Body of pancreas (tissue), 4 donors: ENCODE data around the gene PPOX. TPM values are rescaled to one million over a fixed set of nuclear protein-coding genes. Genes with fewer than 3 reads are reported as not detected.

Source experiments
- ATAC-seq: fragments of 150-250 bp; one replicate; pipeline ENCODE4 v1.9.1; 2016
- DNase-seq, 4 donors: peaks; one replicate each; pipeline ENCODE4 v3.0.0-alpha.2; 2019
- H3K27ac ChIP-seq, 4 donors: fragments of 200-600 bp; sonication (generic); 1 replicate in 3 of 4; 2 replicates in 1 of 4; pipeline versions ENCODE4 v1.5.1 to v1.6.1; 2016 to 2019; ENCODE audit warnings: mild to moderate bottlenecking in 1 of 4, mixed read lengths in 1 of 4, moderate library complexity in 1 of 4
- H3K27me3 ChIP-seq, 2 donors: fragments of 200-600 bp; sonication (generic); one replicate each; pipeline ENCODE4 v1.6.0; 2016; ENCODE audit warnings: mild to moderate bottlenecking in 1 of 2
- H3K36me3 ChIP-seq, 2 donors: fragments of 200-600 bp; sonication (generic); replicated peaks in 1 of 2; 2 replicates each; pipeline ENCODE4 v1.5.1; 2016; ENCODE audit warnings: low read depth in 2 of 2; ENCODE audit not compliant: insufficient read depth in 1 of 2
- H3K4me1 ChIP-seq: fragments of 200-600 bp; sonication (generic); one replicate; pipeline ENCODE4 v1.6.0; 2016
- H3K4me3 ChIP-seq, 2 donors: fragments of 200-600 bp; sonication (generic); 1 replicate in 1 of 2; 2 replicates in 1 of 2; pipeline ENCODE4 v1.5.1; 2016 to 2019
- H3K9me3 ChIP-seq, 3 donors: fragments of 200-600 bp; sonication (generic); 1 replicate in 2 of 3; 2 replicates in 1 of 3; pipeline ENCODE4 v1.5.1; 2016
- POLR2A ChIP-seq, 3 donors: fragments of 450-650 bp; IDR thresholded peaks; one replicate each; pipeline ENCODE4 v1.6.1; 2016; ENCODE audit warnings: antibody characterized with exemption in 3 of 3, mild to moderate bottlenecking in 2 of 3
- whole genome bisulfite sequencing, 2 donors: methylation state at CpG; one replicate each; pipeline ENCODE4 v1.1.5; 2017; 5-methylcytosine and 5-hydroxymethylcytosine counted together
- intact Hi-C: fragments of 100-400 bp; cut with DNase I; formaldehyde crosslinking; loops from one replicate; pipeline ENCODE4 v1.15.1; 2023
- total RNA-seq, 2 donors: library from RNA; depleted of rRNA; stranded (reverse); fragments of >200 nt; gene quantifications; one replicate each; pipeline ENCODE4 v1.1.0, GENCODE V29; 2016
- TF ChIP-seq, protein P1 (sequence below), 7 experiments: fragments of 450-650 bp in 4 of 7; fragments of 200-600 bp in 3 of 7; sonication (generic) in 3 of 7; IDR thresholded peaks; one replicate each; pipeline ENCODE4 v1.5.1; 2016 to 2019; ENCODE audit warnings: antibody characterized with exemption in 7 of 7

PPOX gene
- total RNA-seq, 2 donors from 2014 or later, result 16.2 to 18.9 TPM

DNA sequence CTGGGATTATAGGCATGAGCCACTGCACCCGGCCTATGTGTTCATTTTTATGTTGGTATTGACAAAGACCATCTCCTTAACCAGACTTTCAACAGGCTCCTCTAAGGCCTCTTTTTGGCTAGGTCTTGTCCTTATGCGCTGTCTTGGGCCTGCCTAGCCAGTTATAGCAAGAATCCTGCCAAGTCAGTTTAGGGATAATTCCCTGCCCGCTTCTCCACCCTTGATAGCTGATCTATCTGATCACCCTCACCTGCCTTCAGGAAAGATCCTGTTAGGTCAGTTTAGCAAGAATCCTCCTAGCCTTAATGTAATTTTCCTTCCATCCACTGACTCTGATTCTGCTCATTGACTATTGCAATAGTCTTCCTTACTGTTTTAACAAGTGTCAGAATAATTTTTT, 13.5 kb downstream of the PPOX start:
- Histone ChIP-seq H3K9me3 (no peaks in the 10 kb centered on the region), H3K4me1 (peaks cover 26% of the 10 kb centered on the region), H3K27me3 (no peaks in the 10 kb centered on the region), H3K27ac (no peak overlapping the region), H3K36me3 (peaks cover 0 to under 1% of the 10 kb centered on the region in 2 donors), H3K4me3 (no peak overlapping the region)
- DNase-seq, result no peak
- intact Hi-C loops, result no loop called here
- no peak for ATAC-seq
- TF ChIP-seq, protein P1, sequence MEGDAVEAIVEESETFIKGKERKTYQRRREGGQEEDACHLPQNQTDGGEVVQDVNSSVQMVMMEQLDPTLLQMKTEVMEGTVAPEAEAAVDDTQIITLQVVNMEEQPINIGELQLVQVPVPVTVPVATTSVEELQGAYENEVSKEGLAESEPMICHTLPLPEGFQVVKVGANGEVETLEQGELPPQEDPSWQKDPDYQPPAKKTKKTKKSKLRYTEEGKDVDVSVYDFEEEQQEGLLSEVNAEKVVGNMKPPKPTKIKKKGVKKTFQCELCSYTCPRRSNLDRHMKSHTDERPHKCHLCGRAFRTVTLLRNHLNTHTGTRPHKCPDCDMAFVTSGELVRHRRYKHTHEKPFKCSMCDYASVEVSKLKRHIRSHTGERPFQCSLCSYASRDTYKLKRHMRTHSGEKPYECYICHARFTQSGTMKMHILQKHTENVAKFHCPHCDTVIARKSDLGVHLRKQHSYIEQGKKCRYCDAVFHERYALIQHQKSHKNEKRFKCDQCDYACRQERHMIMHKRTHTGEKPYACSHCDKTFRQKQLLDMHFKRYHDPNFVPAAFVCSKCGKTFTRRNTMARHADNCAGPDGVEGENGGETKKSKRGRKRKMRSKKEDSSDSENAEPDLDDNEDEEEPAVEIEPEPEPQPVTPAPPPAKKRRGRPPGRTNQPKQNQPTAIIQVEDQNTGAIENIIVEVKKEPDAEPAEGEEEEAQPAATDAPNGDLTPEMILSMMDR (IDR thresholded peaks at IDR 0.05), result no peak
- no peak for TF ChIP-seq POLR2A (IDR thresholded peaks at IDR 0.05)
- WGBS, 2 donors, result 83 to 89% methylated on average over 3 of the region's 3 CpGs

DNA sequence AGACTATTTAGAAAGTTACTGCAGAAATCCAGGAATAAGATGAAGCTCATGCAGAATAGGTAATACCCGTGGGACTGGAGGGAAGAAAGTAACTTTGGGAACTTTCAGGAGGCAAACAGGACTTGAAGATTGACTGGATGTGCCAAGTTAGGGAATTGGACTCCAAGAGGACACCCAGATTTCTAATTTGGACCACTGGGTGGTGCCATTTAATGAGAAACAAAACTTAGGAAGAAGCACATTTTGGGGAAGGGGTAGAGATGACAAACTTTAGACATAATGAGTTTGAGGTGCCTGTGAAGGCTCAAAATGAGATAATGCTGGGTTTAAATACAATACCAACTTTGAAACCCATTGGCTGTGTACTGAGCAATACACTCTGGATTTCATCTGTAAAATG, 14.4 kb downstream of the PPOX start:
- DNase-seq (no peak), ATAC-seq (no peak)
- H3K36me3 ChIP-seq, result no peaks in the 10 kb centered on the region
- intact Hi-C loops, result no loop called here
- H3K4me1 ChIP-seq, result peaks cover 21% of the 10 kb centered on the region
- WGBS, 2 donors, result 30 to 64% methylated on average over 1 of the region's 1 CpG
- H3K27ac ChIP-seq, result no peak overlapping the region
- no peaks in the 10 kb centered on the region for H3K9me3 ChIP-seq
- H3K4me3 ChIP-seq, result no peak overlapping the region
- TF ChIP-seq POLR2A (IDR thresholded peaks at IDR 0.05), result no peak
- TF ChIP-seq, protein P1 (IDR thresholded peaks at IDR 0.05), result peak in 2 of 7 experiments; percentile 4 to 26
- no peaks in the 10 kb centered on the region for H3K27me3 ChIP-seq

DNA sequence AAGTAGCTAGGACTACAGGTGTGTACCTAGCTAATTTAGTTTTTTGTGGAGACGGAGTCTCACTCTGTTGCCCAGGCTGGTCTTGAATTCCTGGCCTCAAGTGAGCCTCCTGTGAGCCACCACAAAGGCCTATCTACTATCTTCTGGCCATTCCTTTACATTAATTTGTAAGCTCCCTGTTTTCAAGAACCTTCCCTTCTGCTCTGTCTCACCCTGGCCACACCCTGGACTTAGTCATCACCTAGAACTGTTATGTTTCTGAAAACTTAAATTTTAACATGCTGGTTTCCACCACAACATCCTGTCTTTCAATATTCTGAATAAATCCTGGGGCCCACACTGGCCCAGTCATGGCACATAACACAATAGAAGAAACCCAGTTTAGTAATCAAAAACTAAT, 16.0 kb downstream of the PPOX start:
- peaks cover 9% of the 10 kb centered on the region for H3K4me1 ChIP-seq
- no peak for TF ChIP-seq POLR2A (IDR thresholded peaks at IDR 0.05)
- TF ChIP-seq, protein P1 (IDR thresholded peaks at IDR 0.05), result no peak
- no peaks in the 10 kb centered on the region for H3K27me3 ChIP-seq
- DNase-seq (no peak), ATAC-seq (no peak)
- 69 to 88% methylated on average over 1 of the region's 1 CpG for WGBS, 2 donors
- intact Hi-C loops, result no loop called here
- H3K4me3 ChIP-seq, result no peak overlapping the region
- no peak overlapping the region for H3K27ac ChIP-seq
- H3K9me3 ChIP-seq, result no peaks in the 10 kb centered on the region
- no peaks in the 10 kb centered on the region for H3K36me3 ChIP-seq

DNA sequence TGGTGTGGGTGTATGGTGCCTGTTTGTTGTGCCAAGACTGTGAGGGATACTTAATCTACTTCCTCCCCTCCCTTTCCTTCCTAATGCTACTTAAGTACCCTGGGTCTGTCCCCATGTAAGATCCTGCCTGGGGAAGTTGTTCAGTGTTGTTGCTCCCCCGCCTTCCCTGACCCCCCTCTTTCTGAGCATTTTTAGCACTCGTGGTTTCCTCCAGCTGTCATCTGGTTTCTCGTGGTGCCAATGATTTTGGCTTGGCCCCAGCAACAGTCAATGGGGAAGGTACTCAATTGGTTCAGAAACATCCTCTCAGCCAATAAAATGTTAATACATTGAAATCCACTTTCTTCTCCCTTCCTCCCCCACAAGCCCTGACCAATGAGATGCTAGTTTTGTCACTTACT, 19.1 kb downstream of the PPOX start:
- Histone ChIP-seq H3K27ac (peak overlapping the region in 1 of 4 donors; percentile 69), H3K9me3 (no peaks in the 10 kb centered on the region), H3K4me1 (no peaks in the 10 kb centered on the region), H3K4me3 (no peak overlapping the region), H3K36me3 (no peaks in the 10 kb centered on the region), H3K27me3 (no peaks in the 10 kb centered on the region)
- 15 to 26% methylated on average over 3 of the region's 3 CpGs for WGBS, 2 donors
- DNase-seq, result peak in 3 of 4 donors; percentile 51 to 82 (median 56)
- TF ChIP-seq, protein P1 (IDR thresholded peaks at IDR 0.05), result no peak
- peak in 1 of 3 donors; percentile 13 for TF ChIP-seq POLR2A (IDR thresholded peaks at IDR 0.05)
- peak; percentile 54 for ATAC-seq
- intact Hi-C loops, result no loop called here

DNA sequence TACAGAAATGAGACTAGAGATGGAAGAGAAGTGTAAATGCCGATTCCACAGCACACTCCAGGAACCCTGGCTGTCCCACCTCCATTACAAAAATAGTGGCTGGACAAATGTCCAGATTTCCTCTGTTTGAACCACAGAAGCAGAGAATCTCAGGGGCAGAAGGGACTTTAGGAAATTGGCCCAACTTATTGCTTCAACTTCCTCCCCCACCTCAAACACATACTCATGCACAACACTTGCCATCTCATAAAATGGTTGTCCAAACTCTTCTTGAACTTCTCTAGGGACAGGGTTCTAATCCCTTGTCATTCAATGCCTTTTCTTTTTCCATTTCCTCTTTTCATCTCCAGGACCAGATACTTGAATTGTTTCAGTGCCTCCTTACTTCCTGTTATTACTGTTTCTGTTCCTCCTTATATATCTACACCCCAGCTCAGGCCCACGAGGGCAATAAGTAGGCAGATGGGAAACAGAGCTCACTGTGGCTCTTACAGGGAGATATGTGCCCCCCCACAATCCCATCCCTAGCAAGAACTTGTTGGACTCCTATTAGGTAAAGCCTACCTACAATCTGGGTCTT, 19.6 kb downstream of the PPOX start:
- TF ChIP-seq, protein P1 (IDR thresholded peaks at IDR 0.05), result no peak
- peak in 1 of 3 donors; percentile 0 for TF ChIP-seq POLR2A (IDR thresholded peaks at IDR 0.05)
- Histone ChIP-seq H3K36me3 (no peaks in the 10 kb centered on the region), H3K4me3 (no peak overlapping the region), H3K4me1 (no peaks in the 10 kb centered on the region), H3K9me3 (no peaks in the 10 kb centered on the region), H3K27me3 (no peaks in the 10 kb centered on the region), H3K27ac (peak overlapping the region in 2 of 4 donors; percentile 10 to 69)
- intact Hi-C loops, result no loop called here
- WGBS, 2 donors, result 25 to 28% methylated on average over 2 of the region's 2 CpGs
- ATAC-seq, result no peak
- DNase-seq, result peak in 1 of 4 donors; percentile 41
